ENCODE results near the gene C3orf33.
"Not testable (repeated sequence)": the region's sequence is repeated elsewhere in the genome, so short reads cannot be mapped to it uniquely, and the experiment has no call there.

Gene C3orf33

GRCh38 chr3:155828490-155829098 lies 22.5 kb upstream of the C3orf33 start:
- not testable (repeated sequence) for H3K4me1 ChIP-seq (ENCODE audit: control insufficient read depth in 1 of 2, insufficient read depth in 2 of 2, low read length in 2 of 2); H3K9me3 ChIP-seq (ENCODE audit: control insufficient read depth in 1 of 2, low read length in 2 of 2); H3K4me3 ChIP-seq (ENCODE audit: low read depth in 1 of 2, low read length in 2 of 2); H3K27ac ChIP-seq (ENCODE audit: low read depth, low read length); H3K9ac ChIP-seq (ENCODE audit: low read depth in 1 of 2, low read length in 2 of 2); H3K27me3 ChIP-seq (ENCODE audit: control insufficient read depth in 1 of 2, insufficient read depth in 2 of 2, low read length in 2 of 2)
- peaks cover 4 to 22% of the 10 kb centered on the region in 2 donors for H3K36me3 ChIP-seq (ENCODE audit: control insufficient read depth in 1 of 2, insufficient read depth in 2 of 2, low read length in 2 of 2)

DNA sequence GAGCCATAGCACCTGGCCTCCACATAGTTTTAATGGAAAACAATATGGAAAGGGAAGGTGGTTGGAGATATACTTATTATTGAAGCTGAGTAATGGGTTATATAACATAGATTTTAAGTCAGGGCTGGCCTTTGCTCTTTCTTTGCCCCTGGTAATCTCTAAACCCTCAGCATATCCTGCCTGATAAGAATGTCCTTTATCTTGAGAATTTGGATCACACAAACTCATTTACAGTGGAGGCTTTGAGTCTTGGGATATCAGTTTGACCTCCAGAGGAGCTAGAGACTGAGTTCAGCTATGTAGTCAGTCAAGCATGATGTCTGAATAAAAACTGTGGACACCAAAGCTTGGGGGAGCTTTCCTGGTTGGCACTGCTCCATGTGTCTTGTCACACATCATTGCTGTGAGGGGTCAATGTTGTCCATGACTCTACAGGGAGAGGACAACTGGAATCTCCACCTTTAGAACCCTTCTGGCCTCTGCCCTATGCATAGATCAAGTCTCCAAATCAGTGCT lies 9.0 kb upstream of the C3orf33 start:
- H3K4me3 ChIP-seq (ENCODE audit: low read depth in 1 of 2, low read length in 2 of 2) = no peak overlapping the region

DNA sequence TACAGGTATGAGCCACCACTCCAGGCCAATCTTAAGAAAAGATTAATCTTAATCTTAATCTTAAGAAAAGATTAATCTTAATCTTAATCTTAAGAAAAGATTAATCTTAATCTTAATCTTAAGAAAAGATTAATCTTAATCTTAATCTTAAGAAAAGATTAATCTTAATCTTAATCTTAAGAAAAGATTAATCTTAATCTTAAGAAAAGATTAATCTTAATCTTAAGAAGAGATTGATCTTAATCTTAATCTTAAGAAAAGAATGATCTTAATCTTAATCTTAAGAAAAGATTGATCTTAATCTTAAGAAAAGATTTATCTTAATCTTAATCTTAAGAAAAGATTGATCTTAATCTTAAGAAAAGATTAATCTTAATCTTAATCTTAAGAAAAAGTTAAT lies 7.1 kb upstream of the C3orf33 start:
- H3K36me3 ChIP-seq (ENCODE audit: control insufficient read depth in 1 of 2, insufficient read depth in 2 of 2, low read length in 2 of 2); H3K27me3 ChIP-seq (ENCODE audit: control insufficient read depth in 1 of 2, insufficient read depth in 2 of 2, low read length in 2 of 2); H3K9ac ChIP-seq (ENCODE audit: low read depth in 1 of 2, low read length in 2 of 2); H3K9me3 ChIP-seq (ENCODE audit: control insufficient read depth in 1 of 2, low read length in 2 of 2); H3K27ac ChIP-seq (ENCODE audit: low read depth, low read length); H3K4me1 ChIP-seq (ENCODE audit: control insufficient read depth in 1 of 2, insufficient read depth in 2 of 2, low read length in 2 of 2); H3K4me3 ChIP-seq (ENCODE audit: low read depth in 1 of 2, low read length in 2 of 2): not testable (repeated sequence)

More for the DNA sequence above, 9.0 kb upstream of the C3orf33 start:
- Histone ChIP-seq H3K4me1 (ENCODE audit: control insufficient read depth in 1 of 2, insufficient read depth in 2 of 2, low read length in 2 of 2) (no peaks in the 10 kb centered on the region), H3K9ac (ENCODE audit: low read depth in 1 of 2, low read length in 2 of 2) (no peak overlapping the region), H3K36me3 (ENCODE audit: control insufficient read depth in 1 of 2, insufficient read depth in 2 of 2, low read length in 2 of 2) (no peaks in the 10 kb centered on the region), H3K27ac (ENCODE audit: low read depth, low read length) (no peak overlapping the region), H3K27me3 (ENCODE audit: control insufficient read depth in 1 of 2, insufficient read depth in 2 of 2, low read length in 2 of 2) (no peaks in the 10 kb centered on the region), H3K9me3 (ENCODE audit: control insufficient read depth in 1 of 2, low read length in 2 of 2) (no peaks in the 10 kb centered on the region)

GRCh38 chr3:155809181-155809580 lies 3.1 kb upstream of the C3orf33 start:
- H3K36me3 ChIP-seq (ENCODE audit: control insufficient read depth in 1 of 2, insufficient read depth in 2 of 2, low read length in 2 of 2) = no peaks in the 10 kb centered on the region
- H3K27me3 ChIP-seq (ENCODE audit: control insufficient read depth in 1 of 2, insufficient read depth in 2 of 2, low read length in 2 of 2) = no peaks in the 10 kb centered on the region
- H3K4me3 ChIP-seq (ENCODE audit: low read depth in 1 of 2, low read length in 2 of 2) = no peak overlapping the region
- peaks cover 5% of the 10 kb centered on the region in 2 donors for H3K4me1 ChIP-seq (ENCODE audit: control insufficient read depth in 1 of 2, insufficient read depth in 2 of 2, low read length in 2 of 2)
- no peak overlapping the region for H3K9ac ChIP-seq (ENCODE audit: low read depth in 1 of 2, low read length in 2 of 2)
- H3K27ac ChIP-seq (ENCODE audit: low read depth, low read length) = no peak overlapping the region
- no peaks in the 10 kb centered on the region for H3K9me3 ChIP-seq (ENCODE audit: control insufficient read depth in 1 of 2, low read length in 2 of 2)

DNA sequence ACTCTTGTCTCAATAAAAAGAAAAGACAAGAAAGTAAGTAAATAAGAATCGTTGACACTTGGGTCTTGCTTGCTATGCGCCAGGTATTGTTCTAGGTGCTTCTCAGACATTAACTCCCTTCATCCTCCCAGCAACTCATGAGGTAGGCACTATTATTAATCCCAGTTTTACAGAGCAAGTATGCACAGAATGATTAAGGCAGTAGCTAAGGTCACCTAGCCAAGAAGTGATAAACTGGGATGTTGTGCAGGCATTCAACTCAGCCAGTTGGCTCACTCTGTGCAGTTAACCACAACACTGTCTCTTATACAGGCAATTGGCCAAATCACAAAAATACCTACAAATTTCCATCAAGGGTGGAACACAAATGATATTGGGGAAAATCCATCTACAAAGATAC lies 1.7 kb upstream of the C3orf33 start:
- Histone ChIP-seq H3K4me3 (ENCODE audit: low read depth in 1 of 2, low read length in 2 of 2) (no peak overlapping the region), H3K9me3 (ENCODE audit: control insufficient read depth in 1 of 2, low read length in 2 of 2) (no peaks in the 10 kb centered on the region), H3K36me3 (ENCODE audit: control insufficient read depth in 1 of 2, insufficient read depth in 2 of 2, low read length in 2 of 2) (no peaks in the 10 kb centered on the region), H3K27me3 (ENCODE audit: control insufficient read depth in 1 of 2, insufficient read depth in 2 of 2, low read length in 2 of 2) (no peaks in the 10 kb centered on the region), H3K4me1 (ENCODE audit: control insufficient read depth in 1 of 2, insufficient read depth in 2 of 2, low read length in 2 of 2) (peaks cover 5% of the 10 kb centered on the region in 2 donors), H3K27ac (ENCODE audit: low read depth, low read length) (no peak overlapping the region), H3K9ac (ENCODE audit: low read depth in 1 of 2, low read length in 2 of 2) (no peak overlapping the region)

GRCh38 chr3:155805204-155805801 lies 775 bp downstream of the C3orf33 start:
- peak overlapping the region; percentile 80 for H3K4me3 ChIP-seq (ENCODE audit: low read depth in 1 of 2, low read length in 2 of 2)
- H3K36me3 ChIP-seq (ENCODE audit: control insufficient read depth in 1 of 2, insufficient read depth in 2 of 2, low read length in 2 of 2) = no peaks in the 10 kb centered on the region
- no peak overlapping the region for H3K27ac ChIP-seq (ENCODE audit: low read depth, low read length)
- no peaks in the 10 kb centered on the region for H3K27me3 ChIP-seq (ENCODE audit: control insufficient read depth in 1 of 2, insufficient read depth in 2 of 2, low read length in 2 of 2)
- H3K9me3 ChIP-seq (ENCODE audit: control insufficient read depth in 1 of 2, low read length in 2 of 2) = no peaks in the 10 kb centered on the region
- peak overlapping the region; percentile 79 to 92 for H3K9ac ChIP-seq (ENCODE audit: low read depth in 1 of 2, low read length in 2 of 2)
- peaks cover 5% of the 10 kb centered on the region in 2 donors for H3K4me1 ChIP-seq (ENCODE audit: control insufficient read depth in 1 of 2, insufficient read depth in 2 of 2, low read length in 2 of 2)

DNA sequence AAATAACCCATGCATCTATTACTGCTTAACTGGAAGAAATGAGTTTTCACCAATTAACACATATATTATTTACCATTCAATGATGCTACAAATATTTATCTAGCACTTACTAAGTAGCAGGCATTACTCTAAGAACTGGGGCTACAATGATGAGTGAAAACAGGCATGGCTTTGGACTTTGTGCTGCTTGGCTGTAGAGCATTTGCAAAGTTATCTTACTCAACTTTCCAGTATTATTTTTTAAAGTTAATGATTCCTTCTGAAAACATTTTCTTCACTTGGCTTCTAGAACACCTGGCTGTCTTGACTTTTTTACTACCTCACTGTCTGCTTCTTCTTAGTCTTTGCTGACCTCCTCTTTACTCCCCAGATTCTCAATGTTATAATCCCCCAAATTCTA lies 1.8 kb downstream of the C3orf33 start:
- Histone ChIP-seq H3K4me1 (ENCODE audit: control insufficient read depth in 1 of 2, insufficient read depth in 2 of 2, low read length in 2 of 2) (peaks cover 5% of the 10 kb centered on the region in 2 donors), H3K27me3 (ENCODE audit: control insufficient read depth in 1 of 2, insufficient read depth in 2 of 2, low read length in 2 of 2) (no peaks in the 10 kb centered on the region), H3K9me3 (ENCODE audit: control insufficient read depth in 1 of 2, low read length in 2 of 2) (no peaks in the 10 kb centered on the region), H3K36me3 (ENCODE audit: control insufficient read depth in 1 of 2, insufficient read depth in 2 of 2, low read length in 2 of 2) (no peaks in the 10 kb centered on the region), H3K4me3 (ENCODE audit: low read depth in 1 of 2, low read length in 2 of 2) (no peak overlapping the region), H3K9ac (ENCODE audit: low read depth in 1 of 2, low read length in 2 of 2) (no peak overlapping the region), H3K27ac (ENCODE audit: low read depth, low read length) (no peak overlapping the region)

DNA sequence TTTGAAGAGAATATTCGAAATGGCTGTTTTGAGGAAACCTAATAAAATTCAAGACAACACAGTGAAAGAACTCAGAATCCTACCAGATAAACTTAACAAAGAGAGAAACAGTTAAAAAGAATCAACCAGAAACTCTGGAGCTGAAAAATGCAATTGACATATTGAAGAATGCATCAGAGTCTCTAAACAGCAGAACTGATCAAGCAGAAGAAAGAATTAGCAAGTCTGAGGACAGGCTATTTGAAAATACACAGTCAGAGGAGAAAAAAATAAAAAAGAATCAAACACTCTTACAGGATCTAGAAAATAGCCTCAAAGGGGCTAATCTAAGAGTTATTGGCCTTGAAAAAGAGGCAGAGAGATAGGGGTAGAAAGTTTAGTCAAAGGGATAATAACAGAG lies 13.5 kb downstream of the C3orf33 start:
- H3K4me3 ChIP-seq (ENCODE audit: low read depth in 1 of 2, low read length in 2 of 2) = no peak overlapping the region
- peaks cover 0 to 11% of the 10 kb centered on the region in 2 donors for H3K36me3 ChIP-seq (ENCODE audit: control insufficient read depth in 1 of 2, insufficient read depth in 2 of 2, low read length in 2 of 2)

GRCh38 chr3:155791190-155791589 lies 14.9 kb downstream of the C3orf33 start:
- H3K4me1 ChIP-seq (ENCODE audit: control insufficient read depth in 1 of 2, insufficient read depth in 2 of 2, low read length in 2 of 2) = no peaks in the 10 kb centered on the region
- H3K4me3 ChIP-seq (ENCODE audit: low read depth in 1 of 2, low read length in 2 of 2) = no peak overlapping the region
- H3K36me3 ChIP-seq (ENCODE audit: control insufficient read depth in 1 of 2, insufficient read depth in 2 of 2, low read length in 2 of 2) = peaks cover 0 to 11% of the 10 kb centered on the region in 2 donors
- no peak overlapping the region for H3K27ac ChIP-seq (ENCODE audit: low read depth, low read length)
- no peaks in the 10 kb centered on the region for H3K27me3 ChIP-seq (ENCODE audit: control insufficient read depth in 1 of 2, insufficient read depth in 2 of 2, low read length in 2 of 2)
- no peaks in the 10 kb centered on the region for H3K9me3 ChIP-seq (ENCODE audit: control insufficient read depth in 1 of 2, low read length in 2 of 2)
- H3K9ac ChIP-seq (ENCODE audit: low read depth in 1 of 2, low read length in 2 of 2) = no peak overlapping the region

More for the DNA sequence above, 13.5 kb downstream of the C3orf33 start:
- Histone ChIP-seq H3K27ac (ENCODE audit: low read depth, low read length) (no peak overlapping the region), H3K4me1 (ENCODE audit: control insufficient read depth in 1 of 2, insufficient read depth in 2 of 2, low read length in 2 of 2) (no peaks in the 10 kb centered on the region), H3K27me3 (ENCODE audit: control insufficient read depth in 1 of 2, insufficient read depth in 2 of 2, low read length in 2 of 2) (no peaks in the 10 kb centered on the region), H3K9me3 (ENCODE audit: control insufficient read depth in 1 of 2, low read length in 2 of 2) (no peaks in the 10 kb centered on the region), H3K9ac (ENCODE audit: low read depth in 1 of 2, low read length in 2 of 2) (no peak overlapping the region)

DNA sequence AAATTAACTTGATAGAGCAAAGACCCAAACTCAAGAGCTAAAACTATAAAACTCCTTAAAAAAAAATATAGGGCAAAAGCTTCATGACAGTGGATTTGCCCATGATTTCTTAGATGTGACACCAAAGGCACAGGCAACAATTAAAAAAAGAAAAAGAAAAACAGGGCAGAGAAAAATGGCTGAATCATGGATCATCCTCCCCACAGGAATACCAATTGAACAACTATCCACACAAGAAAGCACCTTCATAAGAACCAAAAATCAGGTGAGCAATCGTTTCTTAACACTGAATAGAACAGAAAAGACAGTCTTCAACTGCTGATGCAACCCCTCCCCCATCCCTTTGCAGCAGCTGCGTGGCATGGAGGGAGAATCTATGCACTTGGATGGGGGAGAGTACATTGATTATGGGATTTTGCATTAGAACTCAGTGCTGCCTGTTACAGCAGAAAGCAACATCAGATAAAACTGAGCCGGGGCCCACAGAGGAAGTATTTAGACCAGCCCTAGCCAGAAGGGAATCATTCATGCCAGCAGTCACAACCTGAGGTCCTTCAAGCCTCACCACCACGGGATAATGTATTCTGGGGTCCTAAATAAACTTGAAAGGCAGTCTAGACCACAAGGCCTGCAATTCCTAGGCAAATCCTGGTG lies 15.7 kb downstream of the C3orf33 start:
- H3K9ac ChIP-seq (ENCODE audit: low read depth in 1 of 2, low read length in 2 of 2) = no peak overlapping the region
- no peaks in the 10 kb centered on the region for H3K27me3 ChIP-seq (ENCODE audit: control insufficient read depth in 1 of 2, insufficient read depth in 2 of 2, low read length in 2 of 2)
- no peaks in the 10 kb centered on the region for H3K4me1 ChIP-seq (ENCODE audit: control insufficient read depth in 1 of 2, insufficient read depth in 2 of 2, low read length in 2 of 2)
- no peak overlapping the region for H3K4me3 ChIP-seq (ENCODE audit: low read depth in 1 of 2, low read length in 2 of 2)
- H3K9me3 ChIP-seq (ENCODE audit: control insufficient read depth in 1 of 2, low read length in 2 of 2) = no peaks in the 10 kb centered on the region
- peaks cover 0 to 11% of the 10 kb centered on the region in 2 donors for H3K36me3 ChIP-seq (ENCODE audit: control insufficient read depth in 1 of 2, insufficient read depth in 2 of 2, low read length in 2 of 2)
- H3K27ac ChIP-seq (ENCODE audit: low read depth, low read length) = no peak overlapping the region

All from duodenal mucosa (tissue), 2 donors.